GM12801 (cell line): ENCODE data around the gene FGF19.

ENCODE experiments used
- TF ChIP-seq, protein P1 (sequence below): IDR thresholded peaks from one replicate; pipeline ENCODE4 v1.5.1; 2011; ENCODE audit warnings: control low read depth; ENCODE audit not compliant: insufficient read length; ENCODE audit errors: extremely low read depth

The FGF19 gene

DNA sequence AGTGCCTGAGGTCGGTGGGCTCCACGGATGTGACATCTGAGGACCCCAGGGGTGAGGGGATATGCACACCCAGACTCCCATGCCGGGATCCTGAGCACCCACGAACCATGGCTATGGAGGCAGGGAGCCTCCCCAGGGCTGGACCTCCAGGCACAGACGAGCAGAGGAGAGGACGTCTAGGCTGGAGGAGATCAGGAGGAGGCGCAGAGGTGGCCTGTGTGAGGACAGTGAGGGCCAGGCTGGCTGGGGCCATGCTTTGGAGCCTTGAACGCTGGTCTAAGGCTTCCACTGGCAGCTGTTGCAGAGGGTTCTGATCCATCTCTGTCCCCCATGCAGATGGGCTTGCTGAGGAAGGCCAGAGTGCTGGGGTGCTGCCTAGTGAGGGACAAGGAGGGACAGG lies 42.3 kb upstream of the FGF19 start:
- TF ChIP-seq, protein P1, sequence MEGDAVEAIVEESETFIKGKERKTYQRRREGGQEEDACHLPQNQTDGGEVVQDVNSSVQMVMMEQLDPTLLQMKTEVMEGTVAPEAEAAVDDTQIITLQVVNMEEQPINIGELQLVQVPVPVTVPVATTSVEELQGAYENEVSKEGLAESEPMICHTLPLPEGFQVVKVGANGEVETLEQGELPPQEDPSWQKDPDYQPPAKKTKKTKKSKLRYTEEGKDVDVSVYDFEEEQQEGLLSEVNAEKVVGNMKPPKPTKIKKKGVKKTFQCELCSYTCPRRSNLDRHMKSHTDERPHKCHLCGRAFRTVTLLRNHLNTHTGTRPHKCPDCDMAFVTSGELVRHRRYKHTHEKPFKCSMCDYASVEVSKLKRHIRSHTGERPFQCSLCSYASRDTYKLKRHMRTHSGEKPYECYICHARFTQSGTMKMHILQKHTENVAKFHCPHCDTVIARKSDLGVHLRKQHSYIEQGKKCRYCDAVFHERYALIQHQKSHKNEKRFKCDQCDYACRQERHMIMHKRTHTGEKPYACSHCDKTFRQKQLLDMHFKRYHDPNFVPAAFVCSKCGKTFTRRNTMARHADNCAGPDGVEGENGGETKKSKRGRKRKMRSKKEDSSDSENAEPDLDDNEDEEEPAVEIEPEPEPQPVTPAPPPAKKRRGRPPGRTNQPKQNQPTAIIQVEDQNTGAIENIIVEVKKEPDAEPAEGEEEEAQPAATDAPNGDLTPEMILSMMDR = no peak

DNA sequence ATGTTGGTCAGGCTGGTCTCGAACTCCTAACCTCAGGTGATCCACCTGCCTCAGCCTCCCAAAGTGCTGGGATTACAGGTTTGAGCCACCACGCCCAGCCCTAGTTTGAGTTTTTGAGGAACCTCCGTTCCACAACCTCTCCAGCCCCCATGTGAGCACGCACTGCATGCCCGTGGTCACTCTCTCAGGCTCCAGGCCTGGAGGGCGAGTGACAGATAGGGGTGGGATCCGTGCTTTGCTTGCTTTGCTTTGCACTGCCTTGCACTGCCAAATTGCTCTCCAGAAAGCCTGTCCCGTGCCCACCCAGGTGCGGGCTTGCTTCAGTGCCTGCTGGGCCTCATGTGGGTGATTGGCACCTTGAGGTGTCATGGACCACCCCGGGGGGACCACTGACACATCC lies 41.4 kb upstream of the FGF19 start:
- TF ChIP-seq, protein P1 = no peak

DNA sequence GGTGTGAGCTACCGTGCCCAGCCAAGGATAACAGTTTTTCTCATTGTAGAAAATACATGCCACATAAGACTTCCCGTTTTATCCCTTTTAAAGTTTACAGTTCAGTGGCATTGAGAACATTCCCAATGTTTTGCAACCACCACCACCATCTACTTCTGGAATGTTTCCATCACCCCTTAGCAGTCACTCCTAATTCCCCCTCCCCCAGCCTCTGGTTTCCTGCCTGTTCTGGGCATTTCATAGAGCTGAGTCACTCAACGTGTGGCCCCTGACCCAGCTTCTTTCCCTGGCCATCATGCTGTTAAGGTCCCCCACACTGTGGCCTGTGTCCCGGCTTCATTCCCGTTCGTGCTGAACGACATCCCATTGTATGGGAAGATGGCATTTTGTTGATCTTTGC lies 40.6 kb upstream of the FGF19 start:
- TF ChIP-seq, protein P1 = no peak

DNA sequence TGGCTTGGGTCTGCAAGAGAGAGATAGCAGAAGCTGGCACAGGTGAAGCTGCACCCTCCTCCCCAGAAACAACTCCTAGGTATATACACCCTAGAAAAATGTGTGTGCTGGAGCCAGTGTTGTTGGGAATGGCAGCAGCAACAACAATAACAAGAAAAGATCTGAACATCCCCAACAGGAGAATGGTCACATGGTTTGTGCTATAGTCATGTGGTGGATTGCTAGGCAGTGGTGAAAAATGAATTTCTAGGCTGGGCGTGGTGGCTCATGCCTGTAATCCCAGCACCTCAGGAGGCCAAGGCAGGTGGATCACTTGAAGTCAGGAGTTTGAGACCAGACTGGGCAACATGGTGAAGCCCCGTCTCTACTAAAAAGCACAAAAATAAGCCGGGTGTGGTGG lies 31.0 kb upstream of the FGF19 start:
- TF ChIP-seq, protein P1 = no peak

DNA sequence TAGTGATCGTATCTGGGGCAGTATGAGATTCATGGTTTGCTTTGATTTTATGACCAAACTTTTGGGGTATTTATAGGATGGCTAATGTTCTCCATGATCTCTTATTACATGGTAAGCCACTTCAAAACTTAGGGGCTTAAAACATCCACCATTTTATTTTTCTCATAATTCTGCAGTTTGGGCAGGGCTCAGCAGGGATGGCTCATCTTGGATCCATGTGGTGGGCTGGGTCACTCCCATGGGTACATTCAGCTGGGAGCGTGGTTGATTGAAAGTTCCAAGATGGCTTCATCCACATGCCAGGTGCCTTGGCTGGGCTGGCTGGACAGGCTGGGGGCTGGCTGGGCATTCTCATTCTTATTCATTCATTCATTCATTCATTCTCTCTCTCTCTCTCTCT lies 30.5 kb upstream of the FGF19 start:
- TF ChIP-seq, protein P1 = no peak

DNA sequence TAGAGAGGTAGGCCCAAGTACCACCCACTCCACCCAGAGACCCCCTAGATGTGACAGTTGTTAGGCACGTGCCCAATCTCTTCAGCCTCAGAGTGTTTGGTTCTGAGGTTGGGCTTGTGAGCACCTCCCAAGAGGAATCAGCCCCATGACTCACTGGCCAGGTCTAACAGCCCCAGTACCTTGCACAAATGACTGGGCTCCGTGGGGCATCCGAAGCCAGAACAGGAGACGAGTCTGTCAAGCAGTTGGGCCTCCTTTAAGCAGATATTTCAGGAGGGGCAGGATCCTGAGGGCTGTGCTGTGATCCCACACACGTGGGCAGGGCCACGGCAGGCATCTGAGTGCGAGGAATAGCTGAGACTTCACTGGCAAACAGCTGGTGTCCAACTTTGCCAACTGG lies 29.1 kb upstream of the FGF19 start:
- TF ChIP-seq, protein P1 = no peak

DNA sequence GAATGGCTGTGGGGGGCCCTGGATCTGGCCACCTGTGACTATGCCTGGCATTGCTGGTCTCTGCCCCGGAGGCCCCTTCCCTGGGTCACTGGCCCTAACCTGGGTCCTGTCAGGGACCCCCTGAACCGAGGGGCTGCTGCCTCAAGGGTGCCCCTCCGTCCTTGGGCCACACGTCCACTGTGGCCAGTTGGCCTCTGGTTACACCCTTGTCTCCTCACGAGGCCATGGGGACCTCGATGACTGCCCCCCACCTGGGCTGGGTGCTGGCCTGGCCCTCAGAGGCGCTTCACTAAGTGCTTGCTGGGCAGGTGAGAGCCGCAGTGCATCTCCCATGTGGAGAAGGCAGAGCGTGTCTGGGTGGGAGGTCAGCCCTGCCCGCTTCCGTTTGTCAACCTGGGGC lies 27.3 kb upstream of the FGF19 start:
- TF ChIP-seq, protein P1 = no peak

DNA sequence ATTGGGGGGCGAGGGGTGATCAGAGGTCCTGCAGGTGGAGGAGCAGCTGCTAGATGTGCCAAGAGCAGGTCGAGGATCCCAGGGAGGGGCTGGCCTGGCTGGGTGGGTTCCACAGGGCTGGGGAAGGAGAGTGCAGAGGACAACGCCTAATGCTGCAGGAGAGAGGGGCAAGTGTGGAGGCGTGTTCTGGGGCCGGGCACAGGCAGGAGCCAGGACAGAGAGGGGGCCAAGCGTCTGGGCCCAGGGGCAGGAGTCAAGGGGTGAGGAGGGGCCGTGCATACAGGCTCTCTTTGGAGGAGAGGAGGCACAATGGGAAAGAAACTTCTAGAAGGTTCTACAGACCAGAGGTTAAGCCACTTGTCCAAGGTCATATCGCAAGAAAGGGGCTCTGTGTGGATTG lies 26.7 kb upstream of the FGF19 start:
- TF ChIP-seq, protein P1 = no peak
